ENCODE data around the gene GPATCH1.
"Not testable (repeated sequence)": the region's sequence is repeated elsewhere in the genome, so short reads cannot be mapped to it uniquely, and the experiment has no call there.

The GPATCH1 gene

GRCh38 chr19:33150852-33151518, 70.0 kb downstream of the GPATCH1 start:
- TF ChIP-seq MAX (IDR thresholded peaks at IDR 0.05; ENCODE audit: low read depth, low read length) (no peak), MYC (IDR thresholded peaks at IDR 0.05; ENCODE audit: low read depth, low read length) (no peak), POLR2A (IDR thresholded peaks at IDR 0.05; ENCODE audit: extremely low read depth, insufficient read length) (no peak), CTCF (IDR thresholded peaks at IDR 0.05; ENCODE audit: low read depth, low read length) (no peak)
- no peak overlapping the region for H3K4me3 ChIP-seq (ENCODE audit: low read depth, low read length)
- no peak for DNase-seq (ENCODE audit: low read depth)

DNA sequence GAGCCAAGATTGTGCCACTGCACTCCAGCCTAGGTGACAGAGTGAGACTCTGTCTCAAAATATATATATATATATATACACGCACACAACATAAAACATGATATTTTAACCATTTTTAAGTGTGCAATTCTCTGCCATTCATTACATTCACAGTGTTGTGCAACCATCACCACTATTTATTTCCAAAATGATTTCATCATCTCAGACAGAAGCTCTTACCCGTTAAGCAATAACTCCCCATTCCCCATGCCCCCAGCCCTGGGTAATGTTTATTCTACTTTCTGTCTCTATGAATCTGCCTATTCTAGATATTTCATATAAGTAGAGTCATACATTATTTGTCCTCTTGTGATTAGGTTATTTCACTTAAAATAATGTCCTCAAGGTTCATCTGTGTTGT, 71.2 kb downstream of the GPATCH1 start:
- DNase-seq (ENCODE audit: low read depth): peak; percentile 10
- no peak overlapping the region for H3K4me3 ChIP-seq (ENCODE audit: low read depth, low read length)
- TF ChIP-seq MYC (IDR thresholded peaks at IDR 0.05; ENCODE audit: low read depth, low read length) (no peak), MAX (IDR thresholded peaks at IDR 0.05; ENCODE audit: low read depth, low read length) (no peak), POLR2A (IDR thresholded peaks at IDR 0.05; ENCODE audit: extremely low read depth, insufficient read length) (no peak), CTCF (IDR thresholded peaks at IDR 0.05; ENCODE audit: low read depth, low read length) (no peak)

DNA sequence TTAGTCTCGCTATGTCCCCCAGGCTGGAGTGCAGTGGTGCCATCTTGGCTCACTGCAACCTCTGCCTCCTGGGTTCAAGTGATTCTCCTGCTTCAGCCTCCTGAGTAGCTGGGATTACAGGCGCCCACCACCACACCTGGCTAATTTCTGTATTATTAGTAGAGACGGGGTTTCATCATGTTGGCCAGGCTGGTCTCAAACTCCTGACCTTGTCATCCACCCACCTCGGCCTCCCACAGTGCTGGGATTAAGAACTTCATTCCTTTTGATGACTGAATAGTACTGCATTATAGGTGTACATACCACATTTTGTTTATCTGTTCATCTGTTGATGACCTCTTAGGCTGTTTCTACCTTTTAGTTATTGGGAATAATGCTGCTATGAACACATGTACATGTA, 71.6 kb downstream of the GPATCH1 start:
- not testable (repeated sequence) for DNase-seq (ENCODE audit: low read depth); H3K4me3 ChIP-seq (ENCODE audit: low read depth, low read length)

DNA sequence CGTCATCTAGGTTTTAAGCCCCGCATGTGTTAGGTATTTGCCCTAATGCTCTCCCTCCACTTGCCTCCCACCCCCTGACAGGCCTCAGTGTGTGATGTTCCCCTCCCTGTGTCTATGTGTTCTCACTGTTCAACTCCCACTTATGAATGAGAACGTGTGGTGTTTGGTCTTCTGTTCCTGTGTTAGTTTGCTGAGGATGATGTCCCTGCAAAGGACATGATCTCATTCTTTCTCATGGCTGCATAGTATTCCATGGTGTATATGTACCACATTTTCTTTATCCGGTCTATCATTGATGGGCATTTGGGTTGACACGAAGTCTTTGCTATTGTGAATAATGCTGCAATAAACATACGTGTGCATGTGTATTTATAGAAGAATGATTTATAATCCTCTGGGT, 73.3 kb downstream of the GPATCH1 start:
- not testable (repeated sequence) for DNase-seq (ENCODE audit: low read depth); H3K4me3 ChIP-seq (ENCODE audit: low read depth, low read length)

DNA sequence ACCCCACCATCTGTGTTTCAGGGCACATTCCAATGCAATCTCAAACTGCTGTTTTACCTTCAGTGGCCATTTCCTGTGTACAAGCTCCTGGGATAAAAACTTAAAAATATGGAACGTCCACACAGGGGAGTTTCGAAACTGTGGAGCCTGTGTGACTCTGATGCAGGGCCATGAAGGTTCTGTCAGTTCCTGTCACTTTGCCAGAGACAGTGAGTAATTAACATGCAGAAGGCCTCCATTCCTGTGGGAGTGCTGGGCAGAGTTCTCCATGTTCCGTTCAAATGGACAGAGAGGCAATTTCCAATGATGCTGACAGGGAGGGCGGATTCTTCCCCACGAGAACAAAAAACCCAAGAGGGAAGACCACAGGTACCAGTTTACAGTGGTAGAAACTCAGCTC, 75.4 kb downstream of the GPATCH1 start:
- TF ChIP-seq POLR2A (IDR thresholded peaks at IDR 0.05; ENCODE audit: extremely low read depth, insufficient read length) (no peak), MYC (IDR thresholded peaks at IDR 0.05; ENCODE audit: low read depth, low read length) (no peak), MAX (IDR thresholded peaks at IDR 0.05; ENCODE audit: low read depth, low read length) (no peak), CTCF (IDR thresholded peaks at IDR 0.05; ENCODE audit: low read depth, low read length) (no peak)
- no peak for DNase-seq (ENCODE audit: low read depth)
- no peak overlapping the region for H3K4me3 ChIP-seq (ENCODE audit: low read depth, low read length)

- no peak for TF ChIP-seq MYC (IDR thresholded peaks at IDR 0.05; ENCODE audit: low read depth, low read length)
- TF ChIP-seq POLR2A (IDR thresholded peaks at IDR 0.05; ENCODE audit: extremely low read depth, insufficient read length): no peak
- no peak for TF ChIP-seq MAX (IDR thresholded peaks at IDR 0.05; ENCODE audit: low read depth, low read length)
- TF ChIP-seq CTCF (IDR thresholded peaks at IDR 0.05; ENCODE audit: low read depth, low read length): no peak
- H3K4me3 ChIP-seq (ENCODE audit: low read depth, low read length): no peak overlapping the region
- peak; percentile 51 for DNase-seq (ENCODE audit: low read depth)
Measured at GRCh38 chr19:33157906-33158305, 76.9 kb downstream of the GPATCH1 start.

DNA sequence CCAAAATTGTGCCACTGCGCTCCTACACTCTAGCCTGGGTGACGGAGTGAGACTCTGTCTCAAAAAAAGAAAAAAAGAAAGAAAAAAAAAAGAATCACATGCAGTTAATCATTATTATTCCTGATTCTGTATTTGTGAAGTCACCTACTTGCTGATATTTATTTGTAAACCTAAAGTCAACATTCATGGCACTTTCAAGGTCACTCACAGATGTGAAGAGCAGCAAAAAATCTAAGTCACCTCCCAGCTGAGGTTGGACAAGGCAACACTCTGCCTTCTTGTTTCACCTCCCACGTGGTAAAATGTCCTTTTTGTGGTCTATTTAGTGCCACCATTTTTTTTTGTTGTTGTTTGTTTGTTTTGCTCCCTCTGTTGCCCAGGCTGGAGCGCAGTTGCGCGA, 77.4 kb downstream of the GPATCH1 start:
- H3K4me3 ChIP-seq (ENCODE audit: low read depth, low read length): no peak overlapping the region
- no peak for DNase-seq (ENCODE audit: low read depth)
- TF ChIP-seq POLR2A (IDR thresholded peaks at IDR 0.05; ENCODE audit: extremely low read depth, insufficient read length) (no peak), MAX (IDR thresholded peaks at IDR 0.05; ENCODE audit: low read depth, low read length) (no peak), CTCF (IDR thresholded peaks at IDR 0.05; ENCODE audit: low read depth, low read length) (no peak), MYC (IDR thresholded peaks at IDR 0.05; ENCODE audit: low read depth, low read length) (no peak)

All from NB4 (cell line).